ENCODE measurements around the gene PPP1R1B.

PPP1R1B gene

DNA sequence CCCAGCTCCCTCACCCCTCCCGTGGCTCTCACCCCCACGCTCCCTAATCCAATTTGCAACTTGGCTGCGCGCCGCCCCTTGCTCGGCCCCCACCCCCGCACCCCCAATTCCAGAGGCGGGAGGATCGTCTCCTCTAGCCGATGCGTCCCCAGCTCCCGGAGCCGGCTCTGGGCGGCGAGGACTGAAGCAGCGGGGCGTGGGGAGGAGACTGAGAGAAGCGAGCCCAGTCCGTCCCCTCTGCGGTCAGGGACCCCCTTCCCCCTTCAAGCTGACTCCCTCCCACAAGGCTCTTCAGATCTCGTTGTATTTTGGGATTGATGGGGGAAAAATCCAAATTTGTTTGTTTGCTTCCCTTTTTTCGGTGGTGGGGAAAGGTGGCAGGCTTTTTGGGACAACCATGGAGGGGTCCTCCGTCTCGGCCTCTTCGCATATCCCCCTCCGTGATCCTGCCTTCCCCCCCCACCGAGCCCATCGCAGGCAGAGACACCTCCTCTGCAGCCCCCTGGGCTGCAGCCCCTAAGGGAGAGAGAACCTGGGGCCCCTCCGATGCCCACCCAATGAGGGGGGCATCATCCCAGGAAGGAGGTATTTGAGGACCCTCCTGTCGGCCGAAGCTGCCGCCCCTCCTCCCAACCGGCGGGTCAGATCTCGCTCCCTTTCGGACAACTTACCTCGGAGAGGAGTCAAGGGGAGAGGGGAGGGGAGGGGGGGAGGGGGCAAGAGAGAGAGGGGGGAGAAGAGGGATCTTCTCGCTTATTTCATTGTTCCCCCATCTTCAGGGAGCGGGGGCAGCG, 19.5 kb upstream of the PPP1R1B start:
- DNase-seq (ENCODE audit: low spot score), result no peak
- TF ChIP-seq CTCF (IDR thresholded peaks at IDR 0.05; ENCODE audit: extremely low read depth, missing control alignments), result no peak

DNA sequence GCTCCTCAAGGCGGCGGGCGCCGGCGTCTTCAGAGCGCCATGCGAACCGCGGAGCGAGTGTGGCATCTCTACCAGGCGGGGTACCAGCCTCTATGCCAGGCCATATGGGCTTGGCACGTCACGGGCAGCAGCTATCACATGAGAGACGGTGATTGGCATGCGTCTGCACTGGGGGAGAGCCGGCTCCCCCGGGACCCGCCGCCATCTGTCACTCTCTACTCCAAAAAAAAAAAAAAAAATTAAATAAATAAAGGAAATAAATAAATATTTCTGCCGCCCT, 19.0 kb upstream of the PPP1R1B start, which contains the start of gene NEUROD2:
TSS of gene NEUROD2 (minus strand) at position 70 of the 280 bp plus-strand sequence. CDS start 1,321 bp downstream, outside the sequence.
- no peak for TF ChIP-seq CTCF (IDR thresholded peaks at IDR 0.05; ENCODE audit: extremely low read depth, missing control alignments)
- DNase-seq (ENCODE audit: low spot score), result no peak

DNA sequence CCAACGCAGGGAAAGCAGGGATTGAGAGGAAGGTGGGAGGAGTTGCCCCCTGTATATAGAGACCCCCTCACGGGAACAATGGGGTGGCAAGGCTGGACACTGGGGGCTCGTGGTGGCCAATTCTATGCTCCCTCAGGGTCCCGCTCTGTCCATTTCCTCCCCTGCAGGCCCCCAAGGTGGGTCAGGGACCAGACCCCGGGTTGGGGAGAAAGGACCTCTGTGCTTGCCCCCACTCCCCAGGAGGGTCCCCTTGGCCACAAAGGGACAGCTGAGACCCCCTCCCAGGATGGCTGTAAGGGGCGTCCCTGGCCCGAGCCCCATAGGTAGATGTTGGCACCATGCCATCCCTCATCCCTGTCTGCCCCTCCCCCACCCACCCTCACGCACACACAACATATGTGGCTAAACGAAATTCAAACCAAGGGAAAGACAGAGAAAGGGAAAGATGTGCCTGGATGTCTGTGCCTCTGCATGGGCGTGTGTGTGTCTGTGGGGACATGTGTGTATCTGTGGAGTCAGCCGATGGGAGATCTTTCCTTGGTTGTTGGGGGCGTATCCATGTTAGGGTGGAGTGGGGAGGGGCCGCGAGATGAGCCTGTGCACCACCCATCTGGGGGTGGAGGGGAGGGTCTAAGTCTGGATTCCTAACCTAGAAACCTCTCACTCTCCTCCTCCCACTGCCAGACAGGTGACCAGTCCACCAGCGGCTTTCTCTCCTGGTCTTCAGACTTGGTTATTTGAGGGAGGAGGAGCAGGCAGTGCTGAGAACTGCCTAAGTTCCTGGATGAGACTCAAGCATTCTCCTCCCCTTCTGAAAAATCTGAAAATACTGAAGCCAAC, 18.4 kb upstream of the PPP1R1B start:
- no peak for TF ChIP-seq CTCF (IDR thresholded peaks at IDR 0.05; ENCODE audit: extremely low read depth, missing control alignments)
- no peak for DNase-seq (ENCODE audit: low spot score)

DNA sequence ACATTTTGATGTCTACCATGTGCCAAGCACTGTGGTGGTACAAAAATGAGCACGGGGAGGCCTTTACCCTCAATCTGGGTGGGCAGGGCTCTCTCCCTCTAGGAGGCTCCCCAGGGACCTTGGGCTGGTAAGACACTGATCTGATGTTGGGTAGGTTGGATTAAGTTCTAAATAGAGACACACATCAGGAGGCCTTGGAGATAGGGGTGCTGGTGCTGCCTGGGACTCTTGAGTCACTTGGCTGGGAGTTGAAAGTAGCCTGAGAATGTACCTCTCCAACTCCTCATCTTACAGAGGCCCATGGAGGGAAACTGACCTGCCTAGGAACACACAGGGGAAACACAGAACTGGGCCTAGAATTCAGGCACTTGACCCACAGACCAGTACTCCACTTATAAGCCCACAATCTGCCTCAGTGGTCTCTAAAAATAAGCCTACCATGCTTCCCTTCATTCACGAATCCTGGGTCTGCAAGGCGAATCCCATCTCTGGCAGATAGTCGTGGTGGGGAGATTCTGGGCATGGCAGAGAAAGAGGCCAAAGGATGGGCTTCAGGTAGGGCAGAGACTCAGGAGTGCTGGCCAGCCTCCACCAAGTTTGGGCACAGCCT, 17.2 kb upstream of the PPP1R1B start:
- TF ChIP-seq CTCF (IDR thresholded peaks at IDR 0.05; ENCODE audit: extremely low read depth, missing control alignments), result no peak
- DNase-seq (ENCODE audit: low spot score), result no peak

DNA sequence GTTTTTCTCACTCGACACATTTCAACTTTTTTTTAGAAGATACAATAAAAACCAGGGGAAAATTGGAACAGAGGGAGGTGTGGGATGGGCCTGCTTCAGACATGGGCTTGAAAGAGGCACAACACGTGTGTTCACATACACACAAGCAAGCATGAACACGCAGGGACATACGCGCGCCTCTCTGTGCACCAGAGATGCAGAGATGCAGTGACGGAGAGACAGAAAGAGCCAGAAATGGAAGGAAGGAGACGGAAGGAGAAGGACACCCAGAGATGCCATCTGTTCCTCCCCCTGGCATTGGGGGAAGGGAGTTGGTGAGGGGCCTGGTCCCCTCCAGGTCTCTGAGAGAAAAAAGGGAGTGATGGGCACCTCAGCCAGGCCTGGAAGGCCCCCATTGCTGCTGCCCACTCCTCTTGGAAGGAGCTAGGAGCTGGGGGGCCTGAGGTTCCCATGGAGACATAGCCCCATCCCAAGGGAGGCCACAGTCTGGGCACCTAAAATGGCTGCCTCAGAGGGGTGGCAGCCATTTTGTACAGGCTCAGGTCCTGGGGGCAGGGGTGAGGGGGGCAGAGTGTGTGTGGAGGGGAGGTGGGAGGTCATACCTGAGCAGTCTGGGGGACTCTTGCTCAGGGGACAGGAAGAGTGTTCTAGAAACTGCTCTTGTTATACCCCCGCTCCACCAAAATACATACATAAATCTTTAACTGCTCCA, 15.2 kb upstream of the PPP1R1B start:
- DNase-seq (ENCODE audit: low spot score), result no peak
- no peak for TF ChIP-seq CTCF (IDR thresholded peaks at IDR 0.05; ENCODE audit: extremely low read depth, missing control alignments)

- no peak for TF ChIP-seq CTCF (IDR thresholded peaks at IDR 0.05; ENCODE audit: extremely low read depth, missing control alignments)
- DNase-seq (ENCODE audit: low spot score), result no peak
Observed at GRCh38 chr17:39612291-39612894, 14.4 kb upstream of the PPP1R1B start.

Data from GM20000 (cell line).